Cardiac muscle cell (in vitro differentiated cells and primary cell): ENCODE measurements around the gene PIK3R5. TPM values are rescaled to one million over a fixed set of nuclear protein-coding genes. Genes with fewer than 3 reads are reported as not detected.

Source experiments
- DNase-seq, 2 donors: peaks; one replicate each; pipeline versions ENCODE4 v3.0.0 to v3.0.0-alpha.2; 2010 to 2017; ENCODE audit warnings: low read depth in 1 of 2, low spot score in 1 of 2
- H3K27ac ChIP-seq: fragments of 200-600 bp; sonication (generic); 2 replicates; pipeline ENCODE4 v1.5.1; 2016
- H3K27me3 ChIP-seq: fragments of 200-600 bp; sonication (generic); 2 replicates; pipeline ENCODE4 v1.6.0; 2016; ENCODE audit warnings: control low read depth
- H3K36me3 ChIP-seq: fragments of 200-600 bp; sonication (generic); 2 replicates; pipeline ENCODE4 v1.5.1; 2016; ENCODE audit warnings: control low read depth
- H3K4me1 ChIP-seq: fragments of 200-600 bp; sonication (generic); 2 replicates; pipeline ENCODE4 v1.8.1; 2017; ENCODE audit warnings: low read depth, mild to moderate bottlenecking, mixed run types
- H3K4me3 ChIP-seq: fragments of 200-600 bp; sonication (generic); 2 replicates; pipeline ENCODE4 v1.5.1; 2016; ENCODE audit warnings: mild to moderate bottlenecking
- H3K9me3 ChIP-seq: fragments of 200-600 bp; sonication (generic); 2 replicates; pipeline ENCODE4 v1.5.1; 2017; ENCODE audit warnings: low read depth, mild to moderate bottlenecking, control low read depth
- CTCF ChIP-seq: IDR thresholded peaks from 2 replicates; pipeline ENCODE4 v1.5.1; 2012; ENCODE audit warnings: low read depth, mild to moderate bottlenecking, low read length
- polyA plus RNA-seq: library from polyadenylated mRNA; unstranded; fragments of >200 nt; fragmentation: Nextera tagmentation; extraction: Ambion mirVana; gene quantifications from 2 replicates; pipeline ENCODE4 v1.2.1, GENCODE V29; 2016
- total RNA-seq: library from RNA; depleted of rRNA; stranded (reverse); fragments of >200 nt; gene quantifications from 2 replicates; pipeline ENCODE4 v1.2.3, GENCODE V29; 2016

Gene PIK3R5
- total and polyA plus RNA-seq, 2 experiments from 2014 or later: 0.09 to 0.38 TPM

GRCh38 chr17:8849311-8850041 lies 116.0 kb downstream of the PIK3R5 start:
- DNase-seq: no peak
- no peak for TF ChIP-seq CTCF
- no peaks in the 10 kb centered on the region for H3K36me3 ChIP-seq
- H3K9me3 ChIP-seq: peaks cover 5% of the 10 kb centered on the region
- H3K27me3 ChIP-seq: no peaks in the 10 kb centered on the region
- H3K27ac ChIP-seq: no peak overlapping the region
- peaks cover 17% of the 10 kb centered on the region for H3K4me1 ChIP-seq
- no peak overlapping the region for H3K4me3 ChIP-seq

- DNase-seq: no peak
These were observed 117.6 kb downstream of the PIK3R5 start for GRCh38 chr17:8847891-8848290.

GRCh38 chr17:8846768-8847211 lies 118.7 kb downstream of the PIK3R5 start:
- Histone ChIP-seq H3K9me3 (peaks cover 2% of the 10 kb centered on the region), H3K4me1 (peaks cover 17% of the 10 kb centered on the region), H3K4me3 (no peak overlapping the region), H3K36me3 (no peaks in the 10 kb centered on the region), H3K27me3 (no peaks in the 10 kb centered on the region), H3K27ac (peak overlapping the region; percentile 89)
- DNase-seq: peak; percentile 74 to 86
- no peak for TF ChIP-seq CTCF

More at GRCh38 chr17:8847891-8848290, 117.6 kb downstream of the PIK3R5 start:
- Histone ChIP-seq H3K9me3 (peaks cover 5% of the 10 kb centered on the region), H3K4me1 (peaks cover 17% of the 10 kb centered on the region), H3K27ac (peak overlapping the region; percentile 89), H3K27me3 (no peaks in the 10 kb centered on the region), H3K36me3 (no peaks in the 10 kb centered on the region), H3K4me3 (no peak overlapping the region)
- no peak for TF ChIP-seq CTCF

- Histone ChIP-seq H3K4me3 (no peak overlapping the region), H3K36me3 (no peaks in the 10 kb centered on the region), H3K27me3 (no peaks in the 10 kb centered on the region), H3K9me3 (no peaks in the 10 kb centered on the region), H3K4me1 (peaks cover 17% of the 10 kb centered on the region), H3K27ac (no peak overlapping the region)
- no peak for TF ChIP-seq CTCF
- no peak for DNase-seq
These were observed 121.0 kb downstream of the PIK3R5 start for GRCh38 chr17:8844229-8845218.

DNA sequence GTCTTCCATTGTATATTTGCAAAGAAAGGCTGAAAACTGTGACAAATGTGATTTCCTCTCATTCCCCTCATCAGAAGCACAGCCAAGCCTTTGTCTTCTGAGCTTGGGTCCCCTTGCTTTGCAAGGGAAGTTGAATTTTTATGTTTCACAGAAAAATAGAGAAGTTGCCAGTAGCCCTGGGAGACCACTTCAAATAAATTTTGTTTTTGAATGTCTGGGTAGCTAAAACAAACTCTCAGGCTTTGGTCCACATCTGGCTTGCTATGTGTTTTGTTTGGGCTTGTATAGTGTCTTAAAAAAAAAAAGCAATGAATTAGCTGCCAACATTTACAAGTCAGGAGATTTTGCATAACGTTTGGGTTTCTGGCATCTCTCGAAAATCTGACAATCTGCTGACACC lies 122.2 kb downstream of the PIK3R5 start:
- TF ChIP-seq CTCF: no peak
- Histone ChIP-seq H3K36me3 (no peaks in the 10 kb centered on the region), H3K4me3 (no peak overlapping the region), H3K27me3 (no peaks in the 10 kb centered on the region), H3K9me3 (no peaks in the 10 kb centered on the region), H3K4me1 (peaks cover 17% of the 10 kb centered on the region), H3K27ac (no peak overlapping the region)
- no peak for DNase-seq
